Nephron (organoid): ENCODE results near the gene NDUFAB1.
A peak's percentile ranks its signal among the peaks of the same experiment; 100 is the strongest.

Experiments
- H3K27ac Mint-ChIP-seq, 3 experiments: 2 replicates each; pipeline ENCODE4 v1.8.0; 2020; ENCODE audit warnings: mixed read lengths in 3 of 3, mild to moderate bottlenecking in 2 of 3, moderate library complexity in 1 of 3
- H3K27me3 Mint-ChIP-seq: 2 replicates; pipeline ENCODE4 v1.8.0; 2021; ENCODE audit warnings: low read depth, mild to moderate bottlenecking, moderate library complexity, mixed read lengths
- H3K36me3 Mint-ChIP-seq: 2 replicates; pipeline ENCODE4 v1.8.0; 2020; ENCODE audit warnings: low read depth, mixed read lengths
- H3K4me1 Mint-ChIP-seq: 2 replicates; pipeline ENCODE4 v1.8.0; 2020; ENCODE audit warnings: mixed read lengths
- H3K4me3 Mint-ChIP-seq, 3 experiments: 2 replicates each; pipeline ENCODE4 v1.8.0; 2020; ENCODE audit warnings: mild to moderate bottlenecking in 3 of 3, mixed read lengths in 3 of 3, moderate library complexity in 2 of 3
- H3K9me3 Mint-ChIP-seq: 2 replicates; pipeline ENCODE4 v1.8.0; 2020; ENCODE audit warnings: mixed read lengths
- TF ChIP-seq, protein P1 (sequence below), 3 experiments: fragments of 200-600 bp; sonication (generic); IDR thresholded peaks; one replicate each; pipeline ENCODE4 v1.5.0; 2021; ENCODE audit warnings: antibody characterized with exemption in 3 of 3; ENCODE audit not compliant: unreplicated experiment in 3 of 3

The NDUFAB1 gene

DNA sequence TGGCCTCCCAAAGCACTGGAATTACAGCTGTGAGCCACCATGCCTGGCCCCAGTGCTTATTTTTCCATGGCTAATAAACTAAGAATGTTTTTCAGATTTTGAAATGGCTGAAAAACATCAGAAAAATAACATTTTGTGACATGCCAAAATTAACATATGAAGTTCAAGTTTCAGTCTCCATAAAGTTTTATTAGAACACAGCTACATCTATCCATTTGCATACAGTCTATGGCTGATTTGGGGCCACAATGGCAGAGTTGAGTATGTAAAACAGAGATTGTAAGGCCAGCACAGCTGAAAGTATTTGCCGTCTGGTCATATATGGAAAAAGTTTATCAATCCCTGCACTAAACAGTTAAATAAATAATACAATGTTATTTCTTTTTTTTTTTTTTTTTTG, 13.8 kb upstream of the NDUFAB1 start:
- Mint-ChIP-seq H3K27ac (no peak overlapping the region), H3K36me3 (peaks cover 15% of the 10 kb centered on the region), H3K4me3 (no peak overlapping the region), H3K9me3 (no peaks in the 10 kb centered on the region), H3K4me1 (no peaks in the 10 kb centered on the region), H3K27me3 (no peaks in the 10 kb centered on the region)
- TF ChIP-seq, protein P1, sequence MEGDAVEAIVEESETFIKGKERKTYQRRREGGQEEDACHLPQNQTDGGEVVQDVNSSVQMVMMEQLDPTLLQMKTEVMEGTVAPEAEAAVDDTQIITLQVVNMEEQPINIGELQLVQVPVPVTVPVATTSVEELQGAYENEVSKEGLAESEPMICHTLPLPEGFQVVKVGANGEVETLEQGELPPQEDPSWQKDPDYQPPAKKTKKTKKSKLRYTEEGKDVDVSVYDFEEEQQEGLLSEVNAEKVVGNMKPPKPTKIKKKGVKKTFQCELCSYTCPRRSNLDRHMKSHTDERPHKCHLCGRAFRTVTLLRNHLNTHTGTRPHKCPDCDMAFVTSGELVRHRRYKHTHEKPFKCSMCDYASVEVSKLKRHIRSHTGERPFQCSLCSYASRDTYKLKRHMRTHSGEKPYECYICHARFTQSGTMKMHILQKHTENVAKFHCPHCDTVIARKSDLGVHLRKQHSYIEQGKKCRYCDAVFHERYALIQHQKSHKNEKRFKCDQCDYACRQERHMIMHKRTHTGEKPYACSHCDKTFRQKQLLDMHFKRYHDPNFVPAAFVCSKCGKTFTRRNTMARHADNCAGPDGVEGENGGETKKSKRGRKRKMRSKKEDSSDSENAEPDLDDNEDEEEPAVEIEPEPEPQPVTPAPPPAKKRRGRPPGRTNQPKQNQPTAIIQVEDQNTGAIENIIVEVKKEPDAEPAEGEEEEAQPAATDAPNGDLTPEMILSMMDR (IDR thresholded peaks at IDR 0.05; ENCODE audit: unreplicated experiment in 3 of 3), result no peak

DNA sequence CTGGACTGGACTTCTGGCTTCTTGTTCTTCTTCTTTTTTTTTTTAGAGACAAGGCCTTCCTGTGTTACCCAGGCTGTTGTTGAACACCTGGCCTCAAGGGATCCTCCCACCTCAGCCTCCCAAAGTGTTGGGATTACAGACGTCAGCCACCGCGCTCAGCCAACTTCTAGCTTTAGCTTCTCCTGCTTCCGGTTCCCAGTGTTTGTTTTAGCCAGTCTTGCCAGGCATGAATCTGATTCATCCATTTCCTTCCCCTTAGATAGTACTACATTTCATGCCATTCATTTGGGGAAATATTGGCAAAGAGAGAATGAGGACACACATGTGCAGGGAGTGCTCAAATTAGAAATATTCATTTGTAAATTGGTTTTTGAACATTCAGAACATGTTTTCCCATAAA, 12.1 kb upstream of the NDUFAB1 start:
- H3K27ac Mint-ChIP-seq, result no peak overlapping the region
- H3K9me3 Mint-ChIP-seq, result no peaks in the 10 kb centered on the region

DNA sequence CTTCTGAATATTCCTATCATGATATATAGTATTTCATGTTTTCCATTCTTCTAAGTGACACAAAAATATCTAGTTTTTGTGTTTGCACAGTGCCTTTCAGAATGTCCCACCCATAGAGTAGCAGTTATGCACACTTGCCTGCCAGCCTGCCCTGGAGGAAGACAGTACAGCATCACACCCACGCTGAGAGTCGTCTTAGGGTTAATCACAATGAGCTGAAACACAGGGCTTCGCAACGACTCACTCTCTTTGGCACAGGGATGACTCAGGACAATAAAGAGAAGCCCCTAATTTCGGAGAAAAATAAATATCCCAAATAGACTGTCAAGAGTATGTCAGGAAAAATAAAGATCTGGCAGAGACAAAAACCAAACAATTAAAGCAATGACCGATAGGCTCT, 11.6 kb upstream of the NDUFAB1 start:
- no peaks in the 10 kb centered on the region for H3K27me3 Mint-ChIP-seq
- TF ChIP-seq, protein P1 (IDR thresholded peaks at IDR 0.05; ENCODE audit: unreplicated experiment in 3 of 3), result no peak
- no peak overlapping the region for H3K4me3 Mint-ChIP-seq
- H3K9me3 Mint-ChIP-seq, result no peaks in the 10 kb centered on the region
- no peak overlapping the region for H3K27ac Mint-ChIP-seq
- H3K4me1 Mint-ChIP-seq, result no peaks in the 10 kb centered on the region
- peaks cover 24% of the 10 kb centered on the region for H3K36me3 Mint-ChIP-seq

More for the DNA sequence above, 12.1 kb upstream of the NDUFAB1 start:
- TF ChIP-seq, protein P1 (IDR thresholded peaks at IDR 0.05; ENCODE audit: unreplicated experiment in 3 of 3), result no peak
- Mint-ChIP-seq H3K4me1 (no peaks in the 10 kb centered on the region), H3K36me3 (peaks cover 21% of the 10 kb centered on the region), H3K27me3 (no peaks in the 10 kb centered on the region), H3K4me3 (no peak overlapping the region)

DNA sequence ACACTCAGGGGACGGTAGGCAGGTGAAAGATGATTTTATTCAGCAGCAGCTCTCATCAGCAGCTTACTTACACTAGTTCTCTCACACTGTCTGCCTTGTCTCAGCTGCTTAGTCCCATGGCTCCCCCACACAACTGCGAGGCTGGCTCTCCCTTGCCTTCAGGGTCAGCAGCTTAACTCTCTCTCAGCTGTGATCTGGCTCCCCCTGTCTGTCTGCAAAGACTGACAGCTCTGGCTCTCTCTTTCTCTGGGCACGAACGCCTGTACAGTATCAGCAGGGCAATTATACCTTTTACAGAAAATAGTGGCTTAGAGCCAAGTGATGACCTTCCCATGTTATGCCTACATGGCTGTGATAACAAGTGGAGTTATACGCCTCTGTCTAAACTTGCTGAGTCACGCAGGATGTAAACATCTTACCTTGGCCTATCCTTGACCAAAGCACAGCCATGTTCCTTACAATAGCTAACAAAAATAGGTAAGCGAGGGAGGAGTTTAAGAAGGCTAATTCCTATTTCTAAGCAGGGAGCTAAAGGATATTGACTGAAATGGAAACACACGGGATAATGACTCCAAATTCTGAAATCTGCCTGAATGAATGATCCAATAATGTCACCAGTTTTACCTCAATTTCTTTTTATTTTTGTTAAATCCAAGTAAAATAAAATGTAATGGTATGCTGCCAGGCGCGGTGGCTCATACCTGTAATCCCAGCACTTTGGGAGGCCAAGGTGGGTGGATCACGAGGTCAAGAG, 1.1 kb upstream of the NDUFAB1 start:
- Mint-ChIP-seq H3K27me3 (no peaks in the 10 kb centered on the region), H3K27ac (peak overlapping the region in 2 of 3 experiments; percentile 5 to 51), H3K9me3 (no peaks in the 10 kb centered on the region), H3K4me3 (peak overlapping the region; percentile 74 to 78 (median 75)), H3K36me3 (peaks cover 20% of the 10 kb centered on the region), H3K4me1 (peaks cover 4% of the 10 kb centered on the region)
- TF ChIP-seq, protein P1 (IDR thresholded peaks at IDR 0.05; ENCODE audit: unreplicated experiment in 3 of 3), result no peak

DNA sequence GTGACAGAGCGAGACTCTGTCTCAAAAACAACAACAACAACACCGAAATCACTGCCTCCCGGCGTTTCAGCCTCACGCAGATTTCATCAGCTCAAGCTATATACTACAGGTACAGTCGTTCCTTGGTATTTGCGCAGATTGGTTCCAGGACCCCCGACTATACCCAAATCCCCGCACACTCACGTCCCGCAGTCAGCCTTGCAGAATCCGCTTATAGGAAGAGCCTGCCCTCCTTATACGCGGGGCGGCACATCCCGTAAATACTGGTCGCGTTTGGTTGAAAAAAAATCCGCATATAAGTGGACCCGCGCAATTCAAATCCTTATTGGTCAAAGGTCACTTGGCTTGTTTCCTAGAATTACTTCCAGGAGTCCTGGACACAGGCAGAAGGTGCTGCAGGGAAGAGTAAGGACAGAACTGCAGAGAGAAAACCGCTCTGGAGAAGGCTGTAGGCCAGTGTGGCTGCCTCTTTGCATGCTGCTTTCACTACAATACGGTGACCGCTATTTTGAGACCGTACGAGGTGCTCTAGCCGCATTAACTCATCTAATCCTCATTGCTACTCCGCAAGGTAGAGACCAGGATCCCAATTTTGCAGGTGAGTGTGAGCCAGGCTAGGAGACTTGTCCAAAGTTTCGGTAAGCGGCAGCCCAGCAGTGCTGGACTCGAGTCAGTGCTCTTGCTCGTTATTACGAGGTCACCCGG, 718 bp downstream of the NDUFAB1 start:
- H3K4me3 Mint-ChIP-seq, result peak overlapping the region; percentile 84 to 91 (median 89)
- no peaks in the 10 kb centered on the region for H3K27me3 Mint-ChIP-seq
- no peaks in the 10 kb centered on the region for H3K9me3 Mint-ChIP-seq
- peaks cover 4% of the 10 kb centered on the region for H3K4me1 Mint-ChIP-seq
- peak overlapping the region in 2 of 3 experiments; percentile 74 to 78 for H3K27ac Mint-ChIP-seq
- TF ChIP-seq, protein P1 (IDR thresholded peaks at IDR 0.05; ENCODE audit: unreplicated experiment in 3 of 3), result no peak
- H3K36me3 Mint-ChIP-seq, result peaks cover 33% of the 10 kb centered on the region
